EL (cell line): ENCODE data around the gene TMCC3.
A peak's percentile ranks its signal among the peaks of the same experiment; 100 is the strongest.
"Not testable (repeated sequence)": the region's sequence is repeated elsewhere in the genome, so short reads cannot be mapped to it uniquely, and the experiment has no call there.

ENCODE experiments used
- DNase-seq: peaks from one replicate; pipeline ENCODE4 v3.0.0-alpha.2; 2016

The TMCC3 gene

GRCh38 chr12:94631058-94631457 is 19.3 kb downstream of the TMCC3 start:
- no peak for DNase-seq

- DNase-seq: no peak
These were observed 21.4 kb downstream of the TMCC3 start for GRCh38 chr12:94628819-94629472.

DNA sequence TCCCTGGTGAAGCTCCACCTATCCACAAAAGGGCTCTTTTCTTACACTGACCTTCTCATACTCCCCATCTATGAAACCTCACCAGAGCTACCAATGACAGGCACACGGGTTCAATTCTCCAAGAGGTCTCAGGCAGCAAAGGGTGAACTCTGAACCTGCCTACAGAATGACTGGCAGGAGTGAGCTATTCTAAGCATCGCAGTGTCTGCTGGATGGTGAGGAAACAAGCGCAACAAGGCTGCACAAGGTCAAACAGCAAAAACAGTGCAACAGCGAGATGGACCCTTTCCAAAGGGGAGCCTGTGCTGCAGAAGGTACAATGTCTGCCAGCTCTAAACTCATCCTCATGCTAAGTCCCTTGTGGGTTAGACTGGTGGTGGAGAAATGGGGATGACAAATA is 22.0 kb downstream of the TMCC3 start:
- no peak for DNase-seq

GRCh38 chr12:94625531-94625930 is 24.8 kb downstream of the TMCC3 start:
- DNase-seq: no peak

- no peak for DNase-seq
These were observed 27.0 kb downstream of the TMCC3 start for GRCh38 chr12:94623161-94623920.

DNA sequence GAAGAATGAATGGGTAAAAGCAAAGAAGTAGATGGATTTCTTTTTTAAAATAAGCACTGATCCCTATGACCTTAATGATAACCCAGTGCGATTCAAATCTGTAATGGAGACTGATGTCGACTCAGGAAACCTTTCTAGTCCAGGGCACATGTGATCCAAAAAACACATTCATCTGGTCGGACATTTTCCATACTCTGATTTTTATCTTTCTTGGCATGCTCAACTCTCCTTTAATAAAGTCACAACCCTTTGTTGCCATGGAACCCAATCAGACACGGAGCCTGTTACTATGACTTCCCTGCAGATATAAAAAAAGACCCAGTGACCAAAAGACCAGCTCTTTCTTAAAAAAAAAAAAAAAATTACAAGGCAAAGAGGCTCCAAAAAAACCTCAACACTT is 27.9 kb downstream of the TMCC3 start:
- no peak for DNase-seq

- DNase-seq: peak; percentile 71
These were observed 28.5 kb downstream of the TMCC3 start for GRCh38 chr12:94621662-94622359.

- no peak for DNase-seq
These were observed 29.7 kb downstream of the TMCC3 start for GRCh38 chr12:94620621-94621020.

GRCh38 chr12:94618995-94619695 is 31.2 kb downstream of the TMCC3 start:
- peak; percentile 89 for DNase-seq

GRCh38 chr12:94617101-94617500 is 33.3 kb downstream of the TMCC3 start:
- DNase-seq: no peak

- DNase-seq: no peak
These were observed 34.1 kb downstream of the TMCC3 start for GRCh38 chr12:94616203-94616729.

DNA sequence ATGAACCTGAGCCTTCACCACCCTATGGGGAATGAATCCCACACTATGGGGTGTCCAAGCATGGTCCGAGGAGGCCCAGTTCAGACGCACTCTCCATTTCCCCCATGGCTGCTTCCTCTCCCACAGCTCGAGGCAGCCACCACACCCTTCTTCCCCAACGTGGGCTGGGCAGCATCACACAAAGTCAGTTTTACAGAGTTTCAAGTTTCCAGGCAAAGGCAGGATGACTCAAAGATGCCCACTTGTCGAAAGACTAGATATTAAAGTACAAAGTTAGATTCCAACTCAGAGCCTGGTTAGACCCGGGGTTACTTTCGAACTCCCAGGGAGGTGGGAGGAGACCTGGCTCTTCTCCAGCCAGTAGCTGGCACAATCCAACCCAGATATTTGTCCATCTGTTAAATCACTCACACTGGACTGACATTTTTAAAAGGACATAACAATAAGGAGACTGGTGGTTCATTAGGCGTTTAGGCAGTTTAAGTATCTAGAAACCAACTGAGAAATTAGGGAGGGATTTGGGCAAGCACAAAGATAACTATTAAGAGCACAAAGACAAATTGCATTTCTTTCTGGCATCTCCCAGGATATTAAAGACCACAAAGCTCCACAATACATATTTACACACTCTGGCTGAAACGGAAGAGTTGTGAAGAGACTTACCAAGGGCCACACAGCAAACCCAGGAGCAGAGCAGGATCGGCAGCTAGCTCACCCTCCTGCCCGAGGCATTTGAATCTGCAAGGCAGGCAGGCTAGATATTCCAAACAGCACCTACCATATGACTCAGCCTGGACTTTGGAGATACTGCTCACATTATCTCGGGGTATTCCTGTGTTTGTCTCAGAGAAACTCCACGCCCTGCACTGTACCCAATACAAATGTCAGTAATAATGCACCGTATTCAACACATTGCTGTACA is 34.8 kb downstream of the TMCC3 start:
- DNase-seq: peak; percentile 54

GRCh38 chr12:94614288-94614721 is 36.1 kb downstream of the TMCC3 start:
- DNase-seq: peak; percentile 65

DNA sequence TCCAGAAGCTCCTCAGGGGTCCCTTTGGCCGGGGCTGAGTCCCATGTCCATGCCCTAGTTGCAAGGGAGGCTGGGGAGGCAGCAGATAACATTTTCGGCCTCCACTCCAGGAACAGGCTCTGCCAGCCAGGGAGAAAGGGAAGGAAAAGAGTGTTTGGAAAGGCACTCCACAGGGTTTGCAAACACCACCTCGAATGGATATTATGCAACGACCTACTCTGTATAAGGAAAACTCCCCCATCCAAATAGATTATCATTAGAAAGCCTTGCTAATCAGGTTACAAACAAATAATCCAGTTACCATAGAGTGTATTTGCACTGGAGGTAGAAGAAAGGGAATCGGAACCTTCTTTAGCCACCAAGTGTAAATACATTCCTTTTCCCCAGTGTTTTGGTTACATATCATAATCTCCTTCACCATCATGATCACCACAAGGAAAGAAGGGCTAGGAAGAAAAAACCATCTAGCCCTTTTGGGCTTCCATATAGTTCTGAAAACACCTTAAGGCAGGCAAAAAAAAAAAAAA is 40.4 kb downstream of the TMCC3 start:
- DNase-seq: no peak

DNA sequence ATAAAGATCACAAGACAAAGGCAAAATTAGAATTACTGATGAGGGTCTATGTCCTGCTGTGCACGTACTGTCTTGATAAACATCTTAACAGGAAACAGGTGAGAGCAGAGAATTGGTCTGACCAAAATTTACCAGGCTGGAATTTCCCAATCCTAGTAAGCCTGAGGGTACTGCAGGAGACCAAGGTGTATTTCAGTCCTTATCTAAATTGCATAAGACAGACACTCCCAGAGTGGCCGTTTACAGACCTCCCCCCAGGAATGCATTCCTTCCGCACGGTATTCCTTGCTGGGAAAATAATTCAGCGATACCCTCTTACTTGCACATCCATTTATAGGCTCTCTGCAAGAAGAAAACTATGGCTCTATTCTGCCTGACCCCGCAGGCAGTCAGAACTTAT is 43.5 kb downstream of the TMCC3 start:
- DNase-seq: not testable (repeated sequence)

- DNase-seq: no peak
These were observed 46.0 kb downstream of the TMCC3 start for GRCh38 chr12:94604366-94604698.

DNA sequence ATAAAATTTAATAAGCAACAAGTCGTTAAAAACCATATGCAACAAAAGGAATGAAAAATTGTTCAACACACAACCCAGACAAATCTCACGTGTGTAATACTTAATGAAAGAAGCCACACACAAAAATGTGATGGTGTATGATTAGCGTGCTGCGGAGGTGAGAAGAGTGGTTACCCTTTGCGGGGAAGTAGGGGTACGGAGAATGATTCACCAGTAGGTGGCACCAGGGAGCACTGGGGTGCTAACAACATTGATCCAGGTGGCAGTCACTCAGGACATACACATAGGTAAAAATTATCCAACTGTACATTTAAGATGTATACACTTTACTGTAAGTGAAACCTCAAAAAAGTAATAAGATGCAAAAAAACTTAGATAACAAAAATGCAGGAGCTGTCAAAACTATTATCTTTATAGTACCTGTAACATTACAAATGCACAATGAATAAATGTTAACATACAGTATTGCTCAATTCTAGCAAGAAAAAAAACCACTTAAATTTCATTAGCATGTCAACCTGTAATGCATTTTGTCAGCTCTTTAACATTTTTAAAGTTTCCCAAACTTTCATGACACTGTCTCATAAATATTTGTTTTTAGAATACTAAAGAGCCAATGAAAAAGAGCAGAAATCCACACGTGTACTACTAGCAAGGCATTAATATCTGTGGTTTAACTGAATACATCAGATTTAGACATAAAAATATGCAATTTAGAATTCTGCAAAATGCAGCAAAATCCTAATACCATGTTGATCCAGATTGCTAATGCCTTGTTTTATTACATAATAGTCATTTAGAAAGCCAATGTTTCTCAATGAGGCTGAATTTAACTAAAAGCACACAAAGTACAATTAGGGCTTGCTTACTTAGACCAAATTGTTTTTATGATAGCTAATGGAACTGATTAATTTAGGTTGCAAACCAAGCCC is 46.7 kb downstream of the TMCC3 start:
- DNase-seq: no peak

GRCh38 chr12:94602024-94602423 is 48.3 kb downstream of the TMCC3 start:
- no peak for DNase-seq

DNA sequence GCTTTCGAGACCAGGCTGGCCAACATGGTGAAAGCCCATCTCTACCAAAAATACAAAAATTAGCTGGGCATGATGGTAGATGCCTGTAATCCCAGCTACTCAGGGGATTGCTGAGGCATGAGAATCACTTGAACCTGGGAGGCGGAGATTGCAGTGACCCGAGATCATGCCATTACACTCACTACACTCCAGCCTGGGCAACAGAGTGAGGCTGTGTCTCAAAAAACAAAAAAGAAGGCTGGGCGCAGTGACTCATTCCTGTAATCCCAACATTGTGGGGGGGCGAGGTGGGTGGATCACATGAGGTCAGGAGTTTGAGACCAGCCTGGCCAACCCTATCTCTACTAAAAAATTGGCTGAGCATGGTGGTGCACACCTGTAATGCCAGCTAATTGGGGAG is 49.0 kb downstream of the TMCC3 start:
- DNase-seq: not testable (repeated sequence)

- DNase-seq: no peak
These were observed 51.2 kb downstream of the TMCC3 start for GRCh38 chr12:94599189-94599588.

GRCh38 chr12:94597268-94597667 is 53.1 kb downstream of the TMCC3 start:
- DNase-seq: no peak
